GM18505 (cell line): ENCODE results near the gene DHRS7B.

ENCODE experiments used
- ATAC-seq: cut with Tn5 transposase; IDR thresholded peaks from one replicate; pipeline ENCODE4 v1.9.1; 2021; ENCODE audit not compliant: unreplicated experiment
- POLR2A ChIP-seq: IDR thresholded peaks from 4 replicates; pipeline ENCODE4 v1.6.1; 2011; ENCODE audit warnings: borderline replicate concordance; ENCODE audit not compliant: insufficient read depth, insufficient read length; ENCODE audit errors: extremely low read depth

DHRS7B gene

GRCh38 chr17:21152731-21153130 is 26.0 kb downstream of the DHRS7B start:
- TF ChIP-seq POLR2A: no peak
- ATAC-seq: no peak

GRCh38 chr17:21157586-21158370 is 31.0 kb downstream of the DHRS7B start:
- no peak for ATAC-seq
- TF ChIP-seq POLR2A: no peak

- no peak for TF ChIP-seq POLR2A
- no peak for ATAC-seq
Measured at GRCh38 chr17:21160401-21160800, 33.6 kb downstream of the DHRS7B start.

- ATAC-seq: no peak
- TF ChIP-seq POLR2A: no peak
Measured at GRCh38 chr17:21161498-21162393, 35.0 kb downstream of the DHRS7B start.

GRCh38 chr17:21162394-21162775 is 35.6 kb downstream of the DHRS7B start:
- no peak for TF ChIP-seq POLR2A
- no peak for ATAC-seq

GRCh38 chr17:21163101-21163500 is 36.3 kb downstream of the DHRS7B start:
- TF ChIP-seq POLR2A: no peak
- ATAC-seq: no peak

GRCh38 chr17:21164216-21164615 is 37.5 kb downstream of the DHRS7B start:
- no peak for TF ChIP-seq POLR2A
- ATAC-seq: no peak

- no peak for TF ChIP-seq POLR2A
Measured at GRCh38 chr17:21164620-21165019, 37.9 kb downstream of the DHRS7B start.

GRCh38 chr17:21165922-21166594 is 39.3 kb downstream of the DHRS7B start:
- no peak for TF ChIP-seq POLR2A
- no peak for ATAC-seq

More at GRCh38 chr17:21164620-21165019, 37.9 kb downstream of the DHRS7B start:
- ATAC-seq: no peak

- no peak for ATAC-seq
- TF ChIP-seq POLR2A: no peak
Measured at GRCh38 chr17:21166595-21167210, 39.9 kb downstream of the DHRS7B start.

- no peak for TF ChIP-seq POLR2A
- no peak for ATAC-seq
Measured at GRCh38 chr17:21167303-21167702, 40.5 kb downstream of the DHRS7B start.

GRCh38 chr17:21168555-21168865 is 41.7 kb downstream of the DHRS7B start:
- no peak for TF ChIP-seq POLR2A
- ATAC-seq: no peak

- ATAC-seq: no peak
Measured at GRCh38 chr17:21169496-21169895, 42.7 kb downstream of the DHRS7B start.

More at GRCh38 chr17:21169496-21169895, 42.7 kb downstream of the DHRS7B start:
- TF ChIP-seq POLR2A: no peak
